GM12891 (cell line): Measurements from ENCODE around the gene DNAH3.

Experiments used
- DNase-seq: peaks from one replicate; pipeline ENCODE4 v3.0.0; 2011; ENCODE audit warnings: low spot score; ENCODE audit not compliant: insufficient read length
- FAIRE-seq: peaks from 2 replicates; lab custom pipeline; 2011; peaks lifted over from hg19 to GRCh38; lab: Jason Lieb, UNC
- PAX5 ChIP-seq: IDR thresholded peaks from 2 replicates; pipeline ENCODE4 v1.6.1; 2011; ENCODE audit warnings: low read length, moderate library complexity, mild to moderate bottlenecking; ENCODE audit not compliant: insufficient read depth, severe bottlenecking
- POLR2A ChIP-seq: IDR thresholded peaks from 2 replicates; pipeline ENCODE4 v1.6.1; 2011; ENCODE audit warnings: low read depth, low read length, control low read depth
- POLR2AphosphoS5 ChIP-seq: IDR thresholded peaks from 2 replicates; pipeline ENCODE4 v1.6.1; 2011; ENCODE audit warnings: low read depth, low read length, control low read depth
- POU2F2 ChIP-seq: IDR thresholded peaks from 2 replicates; pipeline ENCODE4 v1.6.1; 2011; ENCODE audit warnings: low read depth, mild to moderate bottlenecking, control low read depth, low read length, moderate library complexity
- SPI1 ChIP-seq: IDR thresholded peaks from 2 replicates; pipeline ENCODE4 v1.6.1; 2011; ENCODE audit warnings: low read depth, low read length, control low read depth
- TAF1 ChIP-seq: IDR thresholded peaks from 2 replicates; pipeline ENCODE4 v1.6.1; 2011; ENCODE audit warnings: low read depth, low read length, control low read depth

The DNAH3 gene

DNA sequence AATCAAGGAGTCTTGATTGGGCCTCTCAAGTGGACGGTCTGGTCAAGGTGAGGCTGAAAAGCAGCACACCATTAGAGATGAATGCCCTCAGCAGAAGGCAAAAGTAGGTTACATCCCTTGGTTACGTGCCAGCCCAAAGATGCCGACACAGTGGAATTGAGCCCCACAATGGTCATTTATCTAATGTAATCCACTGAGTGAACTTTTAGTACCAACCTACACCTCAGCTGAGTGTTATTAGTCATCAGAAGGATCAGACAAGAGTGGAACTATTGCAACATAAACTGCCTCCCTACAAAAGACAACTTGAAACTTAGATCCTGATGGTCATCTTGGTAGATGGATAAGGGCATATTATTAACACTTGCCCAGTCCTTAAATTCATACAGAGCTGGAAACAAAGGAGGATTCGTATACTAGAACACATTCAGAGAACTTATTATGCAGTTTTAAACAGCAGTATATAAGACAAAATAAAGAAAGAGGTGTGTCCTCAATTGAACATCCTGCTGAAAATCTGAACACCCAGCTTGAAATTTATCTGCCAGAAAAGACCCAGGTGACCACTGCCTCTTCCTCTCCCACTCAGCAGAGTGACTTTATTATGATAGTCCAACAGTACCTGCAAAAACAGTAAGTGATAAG, 253.3 kb downstream of the DNAH3 start:
- DNase-seq (no peak), FAIRE-seq (no peak)
- TF ChIP-seq SPI1 (no peak), POLR2AphosphoS5 (no peak), TAF1 (no peak), POU2F2 (no peak), PAX5 (no peak), POLR2A (no peak)

DNA sequence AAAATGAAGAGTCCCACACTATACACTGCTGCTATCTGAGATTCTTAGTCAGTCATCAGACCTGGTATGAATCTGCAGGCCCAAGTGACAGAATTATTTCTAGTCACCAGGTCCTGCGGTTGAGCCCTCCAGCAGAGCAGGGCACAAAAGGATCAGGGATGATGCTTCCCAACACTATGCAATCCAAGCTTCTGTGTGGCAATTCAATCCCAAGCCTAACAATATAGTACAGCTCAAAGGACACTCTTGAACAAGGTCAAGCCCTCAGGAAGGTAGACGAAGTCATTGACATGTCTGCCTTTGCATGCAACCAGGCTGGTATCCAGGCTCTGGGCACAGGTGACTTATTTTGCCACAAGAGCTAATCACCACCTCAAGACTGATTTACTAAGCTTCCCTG, 256.3 kb downstream of the DNAH3 start:
- FAIRE-seq = no peak
- DNase-seq = no peak
- no peak for TF ChIP-seq POLR2A
- TF ChIP-seq SPI1 = no peak
- TF ChIP-seq POLR2AphosphoS5 = no peak
- no peak for TF ChIP-seq POU2F2
- no peak for TF ChIP-seq PAX5

DNA sequence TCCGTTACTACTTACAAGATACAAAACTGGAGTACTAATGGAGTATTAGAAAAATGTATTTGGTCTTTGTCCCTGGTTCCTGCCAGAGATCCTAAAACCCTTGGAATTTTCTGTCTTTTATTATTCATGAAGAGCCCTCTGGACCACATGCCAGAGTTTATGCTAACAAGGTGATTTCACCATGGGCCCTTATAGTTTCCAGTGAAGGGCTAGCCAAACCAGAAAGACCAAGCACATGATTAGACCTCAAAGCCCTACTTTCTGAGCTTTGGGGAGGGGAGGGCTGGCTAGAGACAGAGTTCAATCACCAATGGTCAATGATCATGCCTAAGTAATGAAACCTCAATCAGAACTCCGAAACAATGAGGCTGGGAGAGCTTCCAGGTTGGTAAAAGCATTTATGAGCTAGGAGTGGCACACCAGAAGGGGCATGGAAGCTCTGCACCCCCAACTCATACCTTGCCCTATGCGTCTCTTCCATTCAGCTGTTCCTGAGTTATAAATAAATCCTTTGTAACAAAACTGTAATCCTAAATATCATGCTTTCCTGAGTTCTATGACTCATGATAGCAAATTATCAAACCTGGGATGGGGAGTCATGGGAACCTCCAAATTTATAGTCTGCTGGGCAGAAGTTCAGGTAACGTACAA, 260.9 kb downstream of the DNAH3 start:
- TF ChIP-seq PAX5 (no peak), TAF1 (no peak), SPI1 (no peak), POU2F2 (no peak), POLR2A (no peak), POLR2AphosphoS5 (no peak)
- DNase-seq (no peak), FAIRE-seq (no peak)

DNA sequence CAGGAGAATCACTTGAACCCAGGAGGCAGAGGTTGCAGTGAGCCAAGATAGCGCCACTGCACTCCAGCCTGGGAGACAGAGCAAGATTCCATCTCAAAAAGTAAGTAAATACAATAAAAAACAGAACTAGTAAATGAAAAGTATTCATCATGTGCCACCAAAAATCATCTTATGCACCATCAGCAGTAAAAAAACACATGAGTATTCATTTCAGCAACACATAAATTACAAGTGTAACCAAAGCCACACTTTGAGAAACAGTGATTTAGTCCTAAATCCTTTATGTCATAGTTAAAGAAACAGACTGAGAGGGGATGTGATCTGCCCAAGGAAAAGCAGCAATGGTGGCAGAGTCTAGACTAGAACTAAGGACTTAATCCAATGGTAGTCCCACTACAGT, 263.4 kb downstream of the DNAH3 start:
- no peak for TF ChIP-seq POLR2AphosphoS5
- TF ChIP-seq POLR2A = no peak
- TF ChIP-seq POU2F2 = no peak
- TF ChIP-seq TAF1 = no peak
- TF ChIP-seq SPI1 = no peak
- no peak for TF ChIP-seq PAX5
- no peak for DNase-seq
- FAIRE-seq = no peak

DNA sequence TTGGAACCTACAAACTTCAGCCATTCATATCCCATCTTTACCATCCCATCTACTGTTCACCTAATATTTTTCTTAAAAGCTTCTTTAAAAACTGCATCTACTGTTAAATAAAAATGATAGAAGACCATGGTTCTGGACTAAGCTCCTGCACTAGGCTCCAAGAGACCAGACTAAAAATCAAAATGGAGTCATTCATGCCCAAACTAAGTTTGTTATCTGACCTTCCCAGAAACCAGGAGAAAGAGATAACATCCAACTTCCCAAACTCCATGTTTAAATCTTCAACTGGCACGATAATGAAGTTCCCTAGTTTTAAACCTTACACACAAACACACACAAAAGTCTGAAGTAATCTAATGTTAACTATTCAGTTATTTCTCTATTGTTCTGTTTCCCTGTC, 264.3 kb downstream of the DNAH3 start:
- TF ChIP-seq POLR2A = no peak
- TF ChIP-seq POLR2AphosphoS5 = no peak
- no peak for TF ChIP-seq PAX5
- no peak for TF ChIP-seq TAF1
- no peak for TF ChIP-seq SPI1
- no peak for TF ChIP-seq POU2F2
- FAIRE-seq (no peak), DNase-seq (no peak)

DNA sequence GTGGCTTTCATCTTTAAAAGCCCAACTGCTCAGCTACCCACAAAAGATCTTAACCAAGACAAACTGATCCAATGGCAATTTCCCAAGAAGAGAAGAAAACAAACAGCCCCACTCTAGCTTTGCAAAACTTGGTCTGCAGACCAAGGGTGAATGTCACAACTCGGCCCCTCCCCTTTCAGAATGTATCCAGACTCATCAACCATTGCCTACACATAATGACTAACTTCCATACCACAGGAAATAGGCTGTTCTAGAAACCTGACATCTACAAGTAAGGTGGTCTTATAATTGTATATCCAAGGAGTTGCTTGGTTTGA, 266.4 kb downstream of the DNAH3 start:
- no peak for FAIRE-seq
- TF ChIP-seq POLR2A = no peak
- no peak for DNase-seq

DNA sequence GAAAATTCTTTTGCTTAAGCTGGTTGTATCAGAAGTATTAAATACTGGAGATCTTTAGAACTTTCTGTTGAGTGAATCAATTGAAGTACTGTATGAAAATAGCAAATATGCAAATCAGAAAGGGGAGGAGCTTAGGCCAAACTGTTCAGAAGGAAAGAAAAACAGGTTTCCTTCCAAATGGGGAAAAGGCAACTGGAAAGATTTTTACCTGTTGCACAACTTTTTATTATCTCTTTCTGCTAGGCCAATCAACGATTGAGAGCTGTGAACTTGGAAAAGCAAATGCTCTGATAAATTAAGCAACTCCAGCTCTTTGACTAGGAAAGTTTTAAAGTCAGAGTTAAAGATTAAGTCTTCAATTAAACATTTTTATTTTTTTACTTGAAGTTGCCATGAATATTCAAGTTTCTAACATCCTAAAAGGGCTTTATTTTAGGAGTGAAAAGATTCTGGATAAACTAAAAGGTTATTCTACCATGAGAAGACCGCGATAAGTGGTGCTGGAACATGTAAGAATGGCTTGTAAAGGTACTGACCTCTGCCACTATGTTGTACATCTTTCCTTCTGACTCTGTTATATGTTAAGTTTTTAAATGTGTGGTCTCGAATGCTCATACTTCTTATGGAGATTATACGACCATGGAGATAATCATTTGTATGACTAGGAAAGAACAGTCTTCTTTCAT, 266.9 kb downstream of the DNAH3 start:
- no peak for TF ChIP-seq SPI1
- no peak for TF ChIP-seq POLR2A
- no peak for TF ChIP-seq POLR2AphosphoS5
- no peak for TF ChIP-seq POU2F2
- TF ChIP-seq TAF1 = no peak
- no peak for TF ChIP-seq PAX5
- FAIRE-seq = no peak
- DNase-seq = no peak
